ENCODE measurements around the gene TACC2.

GRCh38 chr10:122127943-122128342, 139.0 kb downstream of the TACC2 start:
- no peak for TF ChIP-seq CTCF (IDR thresholded peaks at IDR 0.05)
- TF ChIP-seq EZH2 (IDR thresholded peaks at IDR 0.05; ENCODE audit: borderline replicate concordance, insufficient read depth, low read depth, low read length, poor library complexity, severe bottlenecking), result no peak

Measured in B cell (primary cell).